ENCODE data around the gene CDC26.
"Not testable (repeated sequence)": the region's sequence is repeated elsewhere in the genome, so short reads cannot be mapped to it uniquely, and the experiment has no call there.

The CDC26 gene

DNA sequence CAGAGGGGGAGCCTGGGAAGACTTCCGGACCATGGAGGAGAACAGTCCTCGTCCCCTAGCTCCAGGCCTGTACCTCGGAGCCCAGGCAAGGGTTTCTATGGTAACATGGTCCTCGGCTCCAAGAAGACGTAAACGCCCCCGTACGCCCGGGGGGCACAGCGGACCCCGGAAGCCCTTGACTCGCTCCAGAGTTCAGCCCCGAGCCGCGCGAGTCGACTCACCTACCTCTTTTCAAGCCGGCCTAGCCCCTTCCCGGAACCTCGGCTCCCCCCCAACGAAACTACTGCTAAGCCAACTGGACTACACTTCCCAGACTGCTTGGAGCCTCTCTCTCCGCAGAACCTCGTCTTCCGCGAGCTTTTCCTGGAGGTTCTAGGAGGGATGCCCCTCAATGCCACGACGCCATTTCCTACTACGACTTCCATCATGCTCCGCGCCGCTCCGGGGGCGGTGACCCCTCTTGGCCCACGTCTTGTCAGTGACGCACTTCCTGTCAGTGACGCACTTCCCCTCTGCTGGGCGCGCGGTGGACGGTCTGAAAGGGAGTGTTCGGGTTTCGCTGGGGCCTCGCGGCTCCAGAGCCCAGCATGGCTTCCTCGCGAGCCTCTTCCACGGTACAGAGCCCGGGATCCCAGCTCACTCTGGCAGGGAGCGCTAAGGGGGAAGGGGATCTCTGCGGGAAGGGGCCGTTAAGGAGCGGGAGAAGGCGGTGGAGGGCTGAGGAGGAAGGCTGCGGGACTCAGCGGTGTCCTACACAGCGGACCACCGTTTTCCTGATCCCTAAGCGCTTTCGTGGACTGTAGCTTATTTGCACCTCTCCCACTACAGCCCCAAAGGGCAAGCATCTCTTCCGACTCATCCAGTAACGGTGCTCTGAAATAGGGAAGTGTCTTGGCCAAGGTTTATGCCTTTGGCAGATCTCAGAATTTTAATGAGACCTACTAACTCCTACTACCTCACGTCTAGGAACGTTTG lies at the start of gene CDC26, which contains the start of gene PRPF4:
Gene CDC26, minus strand, starts transcription at position 416 of the 975 bp plus-strand sequence. CDS start 3,065 bp downstream, outside the sequence.
Gene PRPF4, plus strand, starts transcription at position 502 of the 975 bp plus-strand sequence. Its CDS starts 86 bp downstream, at position 588.
- DNase-seq (ENCODE audit: low read depth in 2 of 2), result peak; percentile 95 to 97

GRCh38 chr9:113322671-113323070 lies 47.3 kb upstream of the CDC26 start:
- no peak for DNase-seq (ENCODE audit: low read depth in 2 of 2)

- DNase-seq (ENCODE audit: low read depth in 2 of 2), result no peak
Measured at GRCh38 chr9:113320051-113320450, 44.7 kb upstream of the CDC26 start.

- DNase-seq (ENCODE audit: low read depth in 2 of 2), result no peak
Measured at GRCh38 chr9:113319054-113319453, 43.7 kb upstream of the CDC26 start.

DNA sequence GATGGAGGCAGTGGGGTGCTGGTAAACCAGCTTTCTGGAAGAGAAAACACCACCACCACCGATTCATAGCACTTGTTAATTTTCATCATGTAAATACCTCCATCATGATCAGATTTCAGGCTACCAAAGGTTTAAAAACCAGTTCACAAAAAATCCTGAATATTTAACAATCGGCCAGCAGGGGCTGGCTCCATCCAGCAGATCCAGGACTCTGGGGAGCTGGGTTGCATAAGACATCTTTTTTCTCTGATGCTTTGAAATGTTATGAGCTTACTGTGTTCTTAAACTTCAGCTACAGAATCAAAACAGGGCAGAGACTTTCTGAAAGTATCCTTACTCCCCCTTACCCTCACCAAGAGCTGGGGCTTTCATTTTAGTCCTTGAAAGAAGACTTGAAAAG lies 42.4 kb upstream of the CDC26 start:
- DNase-seq (ENCODE audit: low read depth in 2 of 2), result no peak

- DNase-seq (ENCODE audit: low read depth in 2 of 2), result no peak
Measured at GRCh38 chr9:113316030-113316429, 40.7 kb upstream of the CDC26 start.

DNA sequence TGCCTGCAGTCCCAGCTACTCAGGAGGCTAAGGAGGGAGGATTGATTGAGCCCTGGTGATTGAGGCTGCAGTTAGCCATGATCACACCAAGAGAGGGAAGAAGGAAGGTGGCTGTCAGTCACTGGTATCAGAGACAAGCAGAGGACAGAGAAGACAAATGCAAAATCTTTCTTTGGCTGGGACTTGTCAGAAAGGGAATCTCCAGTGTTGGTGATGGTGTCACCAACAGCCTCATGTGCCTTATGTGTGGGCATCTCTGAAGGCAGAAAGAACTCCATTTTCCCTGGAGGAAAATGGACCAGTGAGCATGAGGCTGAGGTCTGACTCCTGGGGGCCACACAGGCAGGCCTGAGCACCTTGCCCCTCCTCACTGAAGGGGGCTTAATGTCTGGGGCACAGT lies 39.9 kb upstream of the CDC26 start:
- no peak for DNase-seq (ENCODE audit: low read depth in 2 of 2)

GRCh38 chr9:113313261-113313660 lies 37.9 kb upstream of the CDC26 start:
- DNase-seq (ENCODE audit: low read depth in 2 of 2), result no peak

- DNase-seq (ENCODE audit: low read depth in 2 of 2), result peak; percentile 32 to 42
Measured at GRCh38 chr9:113311961-113312360, 36.6 kb upstream of the CDC26 start.

- DNase-seq (ENCODE audit: low read depth in 2 of 2), result no peak
Measured at GRCh38 chr9:113310538-113310937, 35.2 kb upstream of the CDC26 start.

DNA sequence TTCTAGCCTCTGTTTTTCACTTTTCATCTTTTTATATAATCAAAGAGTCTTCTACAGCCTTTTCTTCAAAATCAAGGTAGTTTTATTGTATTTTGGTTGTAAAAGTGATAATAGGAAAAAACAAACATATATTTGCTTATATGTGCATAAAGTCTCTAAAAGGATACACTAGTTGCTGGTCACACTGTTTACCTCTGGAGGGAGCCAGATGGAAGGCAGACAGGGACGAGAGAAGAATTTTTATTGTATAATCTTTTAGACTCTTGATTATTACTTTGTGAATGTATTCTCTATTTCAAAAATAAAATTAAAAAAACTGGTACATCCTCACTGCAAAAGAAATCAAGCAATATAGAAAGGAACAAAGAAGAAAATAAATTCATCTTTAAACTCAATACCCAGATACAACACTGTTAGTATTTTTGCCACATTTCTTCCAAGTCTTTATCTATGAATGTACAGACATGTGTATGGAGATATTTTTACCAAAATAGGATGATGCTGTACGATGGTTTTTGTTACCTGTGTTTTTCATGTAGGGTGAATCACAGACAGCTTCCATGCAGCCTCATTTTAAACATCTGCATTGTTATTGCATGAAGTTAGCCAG lies 33.9 kb upstream of the CDC26 start:
- DNase-seq (ENCODE audit: low read depth in 2 of 2), result no peak

DNA sequence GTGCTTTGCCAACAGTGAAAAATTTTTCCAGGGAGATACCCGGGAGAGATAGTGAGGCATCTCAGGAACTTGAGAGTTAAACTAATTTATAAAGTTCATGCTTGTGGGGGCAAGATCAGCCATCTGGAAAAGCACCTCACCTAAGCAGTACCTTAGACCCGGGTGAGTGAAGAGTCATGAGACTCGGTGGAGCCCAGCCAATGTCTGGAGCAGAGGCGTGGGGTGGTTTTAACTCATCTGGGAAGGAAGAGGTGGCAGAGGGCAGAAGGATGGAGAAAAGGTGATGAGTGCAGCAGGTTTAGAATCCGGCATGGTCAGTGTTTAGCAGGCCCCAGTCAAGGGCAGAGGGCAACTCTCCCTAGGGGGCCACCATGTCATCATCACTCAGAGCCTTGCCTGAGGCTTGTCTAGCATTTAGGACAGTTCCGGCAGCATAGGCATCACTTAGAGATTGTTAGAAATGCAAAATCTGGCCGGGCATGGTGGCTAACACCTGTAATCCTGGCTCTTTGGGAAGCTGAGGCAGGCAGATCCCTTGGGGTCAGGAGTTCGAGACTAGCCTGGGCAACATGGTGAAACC lies 32.1 kb upstream of the CDC26 start:
- DNase-seq (ENCODE audit: low read depth in 2 of 2), result no peak

GRCh38 chr9:113306566-113306965 lies 31.2 kb upstream of the CDC26 start:
- no peak for DNase-seq (ENCODE audit: low read depth in 2 of 2)

DNA sequence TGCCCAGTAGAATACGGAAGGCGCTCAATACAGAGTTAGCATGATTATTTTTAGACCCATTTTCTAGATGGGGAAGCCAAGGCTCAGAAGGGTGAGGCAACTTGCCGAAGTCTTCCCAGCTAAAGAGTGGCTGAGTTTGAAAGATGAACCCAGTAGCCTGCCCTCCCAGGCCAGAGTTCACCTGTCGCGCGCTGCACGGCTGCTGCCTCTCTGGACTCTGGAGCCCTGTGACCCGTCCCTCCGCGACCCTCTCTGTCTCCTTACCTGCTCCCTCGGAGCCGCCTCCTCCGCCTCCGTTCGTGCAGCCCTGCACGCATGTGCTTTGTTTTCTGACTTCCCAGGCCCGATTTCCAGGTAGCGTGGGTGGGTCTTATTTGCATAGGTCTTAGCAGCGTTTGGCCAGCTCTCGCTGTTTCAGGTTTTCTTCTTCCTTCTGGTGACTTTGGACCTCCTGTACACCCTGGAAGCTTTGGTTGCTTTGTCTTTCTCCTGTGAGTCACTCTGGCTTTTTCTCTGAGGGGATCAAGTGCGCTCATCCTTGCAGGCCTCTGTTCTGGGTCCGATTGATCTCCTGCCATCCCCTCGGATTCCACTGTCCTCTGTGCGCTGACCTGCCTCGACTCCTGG lies 27.5 kb upstream of the CDC26 start, which contains the start of gene RNF183:
Gene RNF183, minus strand, starts transcription at position 585 of the 627 bp plus-strand sequence. CDS start 5,192 bp downstream, outside the sequence.
- no peak for DNase-seq (ENCODE audit: low read depth in 2 of 2)

DNA sequence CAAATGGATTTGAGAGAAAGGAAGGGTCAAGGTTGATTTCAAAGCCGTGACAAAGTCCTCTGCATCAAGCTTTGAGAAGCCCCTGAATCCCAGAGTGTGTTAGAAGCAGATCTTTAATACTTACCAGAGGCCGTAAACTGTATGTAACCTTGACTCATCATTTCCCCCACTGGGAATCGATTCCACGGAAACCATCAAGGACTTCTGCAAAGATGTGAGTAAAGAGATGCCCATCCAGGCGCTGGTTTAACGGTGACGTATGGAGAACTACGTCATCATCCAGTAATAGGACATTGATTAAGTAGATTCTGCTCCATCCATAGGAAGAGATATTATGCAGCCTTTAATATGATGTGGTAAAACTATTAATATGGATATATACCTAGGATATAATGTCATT lies 26.2 kb upstream of the CDC26 start:
- no peak for DNase-seq (ENCODE audit: low read depth in 2 of 2)

- no peak for DNase-seq (ENCODE audit: low read depth in 2 of 2)
Measured at GRCh38 chr9:113299800-113300292, 24.5 kb upstream of the CDC26 start.

- DNase-seq (ENCODE audit: low read depth in 2 of 2), result no peak
Measured at GRCh38 chr9:113298924-113299770, 23.8 kb upstream of the CDC26 start.

DNA sequence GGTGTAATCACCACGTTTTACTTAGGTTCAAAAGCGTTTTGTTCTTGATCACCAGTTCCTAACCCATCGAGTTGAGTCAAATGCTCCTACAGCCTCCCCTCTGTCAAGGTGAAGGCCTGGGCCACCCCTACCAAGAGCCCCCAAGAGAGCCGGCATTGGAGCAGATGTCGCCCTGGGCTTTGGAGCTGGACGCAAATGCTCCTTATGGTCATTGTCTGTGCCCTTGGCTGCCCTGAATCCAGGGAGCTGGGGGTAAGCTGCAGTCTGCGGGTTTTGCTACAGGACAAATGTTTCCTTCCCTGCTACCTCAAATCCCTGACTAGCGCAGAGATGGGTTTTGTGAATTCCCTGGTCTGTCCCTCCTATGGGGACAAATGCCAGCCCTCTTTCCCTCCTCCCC lies 22.9 kb upstream of the CDC26 start:
- DNase-seq (ENCODE audit: low read depth in 2 of 2), result no peak

DNA sequence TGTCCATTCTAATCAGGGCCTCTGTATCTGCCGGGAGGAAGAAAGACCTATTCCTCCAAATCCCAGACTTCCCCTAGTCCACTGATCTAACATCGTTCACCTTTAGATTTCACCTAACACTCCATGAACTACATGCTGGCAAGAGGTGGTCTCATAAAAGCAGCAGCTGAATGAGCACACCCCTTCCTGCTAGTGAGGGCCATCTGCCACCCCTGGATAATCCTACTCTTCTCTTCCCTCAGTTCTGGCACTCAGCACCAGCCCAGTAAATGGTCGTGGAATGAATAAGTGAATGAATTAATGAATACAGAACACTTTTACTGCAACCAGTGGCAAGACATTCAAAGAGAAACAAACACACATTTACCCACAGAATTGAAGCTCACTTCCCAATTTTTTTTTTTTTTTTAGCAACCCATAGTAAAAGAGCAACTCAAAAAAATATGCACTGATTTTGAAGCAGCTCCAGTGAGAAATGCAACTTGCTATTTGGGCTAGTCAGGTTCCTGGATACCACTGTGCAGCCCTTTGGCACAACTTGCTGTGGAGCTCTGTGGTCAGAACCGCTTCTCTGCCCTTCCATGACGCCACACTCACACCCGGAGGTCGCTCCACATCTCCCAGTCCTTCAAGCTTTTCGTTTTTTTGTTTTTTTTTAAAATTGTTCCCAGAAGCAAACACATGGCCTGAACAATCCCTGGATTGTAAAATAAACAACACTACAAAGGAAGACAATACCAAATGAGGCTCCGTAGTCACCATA lies 21.6 kb upstream of the CDC26 start:
- no peak for DNase-seq (ENCODE audit: low read depth in 2 of 2)

DNA sequence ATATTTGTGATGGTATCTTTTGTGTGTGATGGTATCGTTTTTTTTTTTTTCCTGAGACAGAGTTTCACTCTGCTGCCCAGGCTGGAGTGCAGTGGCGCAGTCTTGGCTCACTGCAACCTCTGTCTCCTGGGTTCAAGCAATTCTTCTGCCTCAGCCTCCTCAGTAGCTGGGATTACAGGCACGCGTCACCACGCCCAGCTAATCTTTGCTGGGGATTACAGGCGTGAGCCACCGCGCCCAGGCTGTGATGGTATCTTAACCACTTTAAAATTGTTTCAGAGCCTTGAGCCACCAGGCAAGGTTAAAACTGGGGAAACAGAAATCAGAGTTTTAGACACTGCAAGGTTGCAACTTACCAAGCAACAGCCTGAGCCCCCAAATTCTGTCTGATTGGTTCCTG lies 20.9 kb upstream of the CDC26 start:
- not testable (repeated sequence) for DNase-seq (ENCODE audit: low read depth in 2 of 2)

All from fibroblast of skin of left biceps (primary cell).